Omental fat pad (tissue), 4 donors: Measurements from ENCODE around the gene GPRIN3. TPM values are rescaled to one million over a fixed set of nuclear protein-coding genes. Genes with fewer than 3 reads are reported as not detected.

ENCODE experiments used
- ATAC-seq: fragments of 150-250 bp; one replicate; pipeline ENCODE4 v1.9.1; 2016; ENCODE audit warnings: mild to moderate bottlenecking, moderate library complexity; ENCODE audit not compliant: low FRiP score
- DNase-seq: peaks from one replicate; pipeline ENCODE4 v3.0.0-alpha.2; 2019; ENCODE audit warnings: low spot score
- CTCF ChIP-seq, 3 donors: fragments of 450-650 bp; IDR thresholded peaks; one replicate each; pipeline ENCODE4 v1.5.1; 2016 to 2017; ENCODE audit warnings: antibody characterized with exemption in 3 of 3, mild to moderate bottlenecking in 3 of 3, moderate library complexity in 2 of 3
- total RNA-seq, 4 donors: library from RNA; depleted of rRNA; stranded (reverse); fragments of >200 nt; gene quantifications; one replicate each; pipeline ENCODE4 v1.1.0, GENCODE V29; 2016

The GPRIN3 gene
- total RNA-seq, 4 donors from 2014 or later, result 3.3 to 19.3 (median 14.7) TPM

GRCh38 chr4:89344571-89344970, 37.0 kb upstream of the GPRIN3 start:
- DNase-seq (no peak), ATAC-seq (no peak)
- no peak for TF ChIP-seq CTCF (IDR thresholded peaks at IDR 0.05)

- TF ChIP-seq CTCF (IDR thresholded peaks at IDR 0.05), result no peak
- ATAC-seq (no peak), DNase-seq (no peak)
Measured at GRCh38 chr4:89338206-89338605, 30.6 kb upstream of the GPRIN3 start.

DNA sequence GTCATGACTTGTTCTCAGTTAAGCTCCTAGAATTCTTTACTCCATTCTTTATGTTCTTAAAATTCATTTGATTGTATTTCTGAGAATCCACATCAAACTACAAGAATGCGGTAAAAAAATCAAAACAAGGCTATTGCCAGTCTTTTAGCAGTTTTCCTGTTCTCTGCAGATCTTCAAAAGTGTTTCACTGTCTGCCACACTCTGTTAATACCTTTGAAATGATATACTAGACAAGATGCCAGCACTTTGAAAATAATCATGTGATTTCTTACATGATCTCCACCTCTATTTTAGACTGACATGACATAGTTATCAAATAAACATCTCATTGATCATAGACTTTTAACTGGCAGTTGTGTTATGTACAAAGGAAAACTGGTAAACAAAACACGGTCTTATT, 30.1 kb upstream of the GPRIN3 start:
- no peak for ATAC-seq
- no peak for DNase-seq
- TF ChIP-seq CTCF (IDR thresholded peaks at IDR 0.05), result no peak

DNA sequence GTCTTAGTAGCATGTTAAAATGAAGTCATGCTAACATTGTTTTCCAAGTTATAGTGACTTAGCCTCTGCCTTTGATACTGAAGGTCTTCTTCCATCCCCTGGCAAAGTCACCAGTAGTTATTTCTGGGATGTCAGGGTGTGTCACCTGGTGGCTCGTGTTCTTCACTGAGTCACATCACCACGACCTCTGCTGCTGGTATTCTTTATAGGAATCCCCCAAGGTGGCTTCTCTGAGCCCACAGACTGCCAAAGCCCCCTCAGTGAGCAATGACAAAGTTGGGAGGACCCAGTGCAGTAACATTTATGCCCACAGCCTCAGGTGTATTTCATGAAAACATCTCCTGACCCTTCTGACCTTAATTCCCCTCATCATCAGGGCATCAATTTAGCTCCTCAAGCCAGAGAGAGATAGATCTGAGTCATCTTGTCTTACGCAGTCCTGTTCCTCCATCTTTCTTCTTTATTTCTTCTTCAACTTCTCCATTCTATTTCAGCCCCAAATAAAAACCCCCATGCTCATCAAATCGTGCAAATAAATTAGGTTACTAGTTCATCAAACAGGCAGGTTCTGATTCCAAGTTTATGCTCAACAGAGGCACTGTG, 29.3 kb upstream of the GPRIN3 start:
- no peak for TF ChIP-seq CTCF (IDR thresholded peaks at IDR 0.05)
- DNase-seq (no peak), ATAC-seq (no peak)

DNA sequence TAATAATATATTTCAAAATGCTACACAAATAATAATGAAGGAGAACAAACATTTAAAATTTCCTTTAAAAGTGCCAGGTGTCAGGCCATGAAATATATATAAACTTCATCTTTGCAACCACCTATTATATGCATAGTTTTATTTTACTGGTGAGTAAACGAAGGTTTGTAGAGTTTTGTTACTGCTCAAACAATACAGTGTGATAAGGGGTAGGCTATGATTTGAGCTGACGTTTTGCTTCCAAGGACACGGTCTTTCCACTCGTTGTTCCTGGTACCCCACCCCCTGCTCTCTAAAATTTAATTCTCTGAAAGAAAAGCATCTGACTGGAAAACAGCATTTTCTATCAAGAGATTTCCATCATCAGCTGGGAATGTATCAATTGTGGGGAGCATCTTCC, 27.2 kb upstream of the GPRIN3 start:
- ATAC-seq (no peak), DNase-seq (no peak)
- TF ChIP-seq CTCF (IDR thresholded peaks at IDR 0.05), result no peak

DNA sequence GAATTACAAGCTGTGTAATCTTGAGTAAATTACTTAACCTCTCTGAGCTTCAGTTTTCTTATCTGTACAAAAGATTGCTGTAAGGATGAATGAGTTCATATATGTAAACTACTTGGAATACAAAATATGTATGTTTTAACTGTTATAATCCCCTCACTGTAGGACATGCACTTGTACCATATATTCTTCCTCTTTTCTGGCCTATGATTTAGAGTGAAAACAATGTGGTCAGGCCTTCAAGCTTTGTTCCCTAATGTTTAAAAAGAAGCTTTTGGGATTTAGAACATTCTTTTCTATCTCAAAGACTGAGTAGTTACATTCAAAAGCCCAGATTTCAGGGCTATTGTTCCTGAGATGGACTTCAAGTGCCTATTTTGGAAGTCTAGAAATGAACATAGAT, 26.7 kb upstream of the GPRIN3 start:
- no peak for ATAC-seq
- TF ChIP-seq CTCF (IDR thresholded peaks at IDR 0.05), result no peak

GRCh38 chr4:89331686-89332544, 24.3 kb upstream of the GPRIN3 start:
- DNase-seq, result no peak
- ATAC-seq, result no peak

More for the DNA sequence above, 26.7 kb upstream of the GPRIN3 start:
- no peak for DNase-seq

More at GRCh38 chr4:89331686-89332544, 24.3 kb upstream of the GPRIN3 start:
- TF ChIP-seq CTCF (IDR thresholded peaks at IDR 0.05), result no peak
